Ovary (tissue), 9 donors: ENCODE data around the gene KMT2E. TPM values are rescaled to one million over a fixed set of nuclear protein-coding genes. Genes with fewer than 3 reads are reported as not detected.

Source experiments
- DNase-seq, 5 donors: peaks; one replicate each; pipeline ENCODE4 v3.0.0-alpha.2; 2019 to 2020
- H3K27ac ChIP-seq, 2 donors: fragments of 200-600 bp; one replicate each; pipeline versions ENCODE4 v1.5.1 to v1.8.0; 2019 to 2022
- H3K27me3 ChIP-seq: fragments of 200-600 bp; one replicate; pipeline ENCODE4 v1.8.0; 2022
- H3K36me3 ChIP-seq: fragments of 200-600 bp; sonication (generic); one replicate; pipeline ENCODE4 v1.5.1; 2019
- H3K4me1 ChIP-seq: one replicate; pipeline ENCODE4 v1.8.1; 2013; ENCODE audit warnings: mild to moderate bottlenecking, moderate library complexity; ENCODE audit not compliant: insufficient read depth
- H3K4me3 ChIP-seq: fragments of 200-600 bp; sonication (generic); one replicate; pipeline ENCODE4 v1.5.1; 2017
- H3K9me3 ChIP-seq, 2 donors: fragments of 200-600 bp in 1 of 2; sonication (generic) in 1 of 2; one replicate each; pipeline versions ENCODE4 v1.5.1 to v1.8.1; 2013 to 2019; ENCODE audit warnings: mild to moderate bottlenecking in 1 of 2, moderate library complexity in 1 of 2
- EP300 ChIP-seq: sonication (generic); formaldehyde crosslinking; IDR thresholded peaks from one replicate; pipeline ENCODE4 v1.6.1; 2017; ENCODE audit warnings: antibody characterized with exemption
- POLR2A ChIP-seq: fragments of 450-650 bp; IDR thresholded peaks from one replicate; pipeline ENCODE4 v1.6.1; 2017; ENCODE audit warnings: antibody characterized with exemption, mild to moderate bottlenecking, moderate library complexity
- WGBS, 3 donors: extraction: QIAGEN DNeasy Blood & Tissue Kit in 1 of 3; methylation state at CpG; one replicate each; pipeline versions ENCODE4 v1.1.5 to v1.1.7; 2013 to 2017; 5-methylcytosine and 5-hydroxymethylcytosine counted together
- intact Hi-C, 4 donors: fragments of 100-400 bp; cut with DNase I; formaldehyde crosslinking; loops; one replicate each; pipeline versions ENCODE4 v1.11.0 to v1.15.1; 2022 to 2023
- polyA plus RNA-seq, 2 donors: library from polyadenylated mRNA; stranded (reverse); fragments of 200-250 nt in 1 of 2; fragments of 350-450 nt in 1 of 2; fragmentation: Illumina TruSeq in 1 of 2; extraction: RNeasy Lipid Tissue Mini Kit (QIAGEN cat#74804) in 1 of 2; gene quantifications; one replicate each; pipeline ENCODE4 v1.2.3, GENCODE V29; 2013 to 2014
- total RNA-seq, 7 donors: library from RNA; depleted of rRNA in 2 of 7; stranded (reverse); fragments of >200 nt in 2 of 7; fragmentation: NEBNext Ultra II Directional in 3 of 7; extraction: Animal tissue kit (Norgen Biotek cat#: 25700) in 3 of 7; gene quantifications; one replicate each; pipeline versions ENCODE4 v1.1.0 to v1.2.4, GENCODE V29; 2016 to 2023
- TF ChIP-seq, protein P1 (sequence below), 3 donors: fragments of 450-650 bp in 2 of 3; fragments of 200-600 bp in 1 of 3; IDR thresholded peaks; one replicate each; pipeline versions ENCODE4 v1.5.1 to v1.8.0; 2016 to 2022; ENCODE audit warnings: antibody characterized with exemption in 3 of 3, mild to moderate bottlenecking in 1 of 3
- donor health status: DM: no; HTN: no; CAD: no; lungs with moderate emphysema.
- donor health status: DM: no; HTN: no; CAD: no.
- donor health status: Bipolar disorder and iron deficiency.
- donor health status: DM: yes; HTN: yes; CAD: no.
- donor health status: DM: no; HTN: no; CAD: no.
- donor health status: DM: yes; HTN: yes; CAD: no.

Gene KMT2E
- total and polyA plus RNA-seq, 9 donors, result 35.2 to 152 (median 113) TPM

DNA sequence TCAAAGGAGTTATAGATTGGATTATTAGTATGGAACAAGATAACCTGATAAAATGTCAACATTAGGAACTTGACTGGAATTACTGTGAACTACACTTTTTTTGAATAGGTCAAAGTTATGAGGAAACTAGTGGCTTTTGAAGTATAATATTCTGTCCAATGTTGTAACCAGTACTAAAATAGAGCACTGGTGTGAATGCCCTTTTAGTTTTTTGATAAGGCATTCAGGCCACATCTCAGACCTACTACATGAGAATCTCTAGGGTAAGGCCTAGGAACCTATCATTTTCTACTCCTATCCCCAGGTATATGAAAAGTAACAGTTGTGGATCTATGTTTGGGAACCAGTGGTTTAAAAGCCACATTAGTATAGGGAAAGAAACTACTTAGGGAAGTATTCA is 16.4 kb downstream of the KMT2E start:
- intact Hi-C loops, result no loop called here
- TF ChIP-seq, protein P1, sequence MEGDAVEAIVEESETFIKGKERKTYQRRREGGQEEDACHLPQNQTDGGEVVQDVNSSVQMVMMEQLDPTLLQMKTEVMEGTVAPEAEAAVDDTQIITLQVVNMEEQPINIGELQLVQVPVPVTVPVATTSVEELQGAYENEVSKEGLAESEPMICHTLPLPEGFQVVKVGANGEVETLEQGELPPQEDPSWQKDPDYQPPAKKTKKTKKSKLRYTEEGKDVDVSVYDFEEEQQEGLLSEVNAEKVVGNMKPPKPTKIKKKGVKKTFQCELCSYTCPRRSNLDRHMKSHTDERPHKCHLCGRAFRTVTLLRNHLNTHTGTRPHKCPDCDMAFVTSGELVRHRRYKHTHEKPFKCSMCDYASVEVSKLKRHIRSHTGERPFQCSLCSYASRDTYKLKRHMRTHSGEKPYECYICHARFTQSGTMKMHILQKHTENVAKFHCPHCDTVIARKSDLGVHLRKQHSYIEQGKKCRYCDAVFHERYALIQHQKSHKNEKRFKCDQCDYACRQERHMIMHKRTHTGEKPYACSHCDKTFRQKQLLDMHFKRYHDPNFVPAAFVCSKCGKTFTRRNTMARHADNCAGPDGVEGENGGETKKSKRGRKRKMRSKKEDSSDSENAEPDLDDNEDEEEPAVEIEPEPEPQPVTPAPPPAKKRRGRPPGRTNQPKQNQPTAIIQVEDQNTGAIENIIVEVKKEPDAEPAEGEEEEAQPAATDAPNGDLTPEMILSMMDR (IDR thresholded peaks at IDR 0.05), result no peak
- TF ChIP-seq POLR2A, result no peak
- no peak for TF ChIP-seq EP300
- no peak for DNase-seq
- Histone ChIP-seq H3K9me3 (no peaks in the 10 kb centered on the region), H3K27me3 (no peaks in the 10 kb centered on the region), H3K27ac (no peak overlapping the region), H3K4me1 (peaks cover 5% of the 10 kb centered on the region), H3K36me3 (no peaks in the 10 kb centered on the region), H3K4me3 (no peak overlapping the region)

DNA sequence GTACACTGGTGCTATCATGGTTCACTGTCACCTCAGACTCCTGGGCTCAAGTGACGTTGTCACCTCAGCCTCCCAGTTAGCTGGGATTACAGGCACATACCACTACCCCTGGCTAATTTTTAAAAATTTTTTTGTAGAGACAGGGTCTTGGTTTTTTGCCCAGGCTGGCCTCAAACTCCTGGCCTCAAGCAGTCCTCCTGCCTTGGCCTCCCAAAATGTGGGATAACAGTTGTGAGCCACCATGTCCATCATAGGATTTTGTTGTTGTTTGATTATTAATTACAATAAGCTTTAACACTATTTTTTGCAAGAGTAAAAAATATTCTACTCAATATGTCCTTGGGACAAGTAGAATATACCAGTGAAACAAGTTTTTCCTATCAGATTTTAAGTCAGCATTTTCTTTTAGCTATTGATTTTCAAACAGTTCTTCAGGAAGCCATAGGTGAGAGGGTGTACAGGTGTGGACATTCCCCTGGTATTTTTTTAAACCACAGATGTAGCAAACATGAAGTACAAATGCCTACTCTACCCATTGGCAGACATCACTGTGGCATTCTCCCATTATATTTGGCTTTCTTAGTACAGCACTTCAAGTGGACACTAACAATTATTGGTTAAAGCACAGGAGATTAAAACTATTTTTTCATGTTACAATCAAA is 18.7 kb downstream of the KMT2E start:
- 95 to 100% (median 96%) methylated on average over 1 of the region's 1 CpG for WGBS, 3 donors
- H3K27ac ChIP-seq, result no peak overlapping the region
- H3K36me3 ChIP-seq, result no peaks in the 10 kb centered on the region
- no peak overlapping the region for H3K4me3 ChIP-seq
- no peak for TF ChIP-seq EP300
- TF ChIP-seq POLR2A, result no peak
- TF ChIP-seq, protein P1 (IDR thresholded peaks at IDR 0.05), result no peak
- H3K4me1 ChIP-seq, result peaks cover 5% of the 10 kb centered on the region
- H3K9me3 ChIP-seq, result no peaks in the 10 kb centered on the region
- no peaks in the 10 kb centered on the region for H3K27me3 ChIP-seq
- no peak for DNase-seq
- intact Hi-C loops, result no loop called here

DNA sequence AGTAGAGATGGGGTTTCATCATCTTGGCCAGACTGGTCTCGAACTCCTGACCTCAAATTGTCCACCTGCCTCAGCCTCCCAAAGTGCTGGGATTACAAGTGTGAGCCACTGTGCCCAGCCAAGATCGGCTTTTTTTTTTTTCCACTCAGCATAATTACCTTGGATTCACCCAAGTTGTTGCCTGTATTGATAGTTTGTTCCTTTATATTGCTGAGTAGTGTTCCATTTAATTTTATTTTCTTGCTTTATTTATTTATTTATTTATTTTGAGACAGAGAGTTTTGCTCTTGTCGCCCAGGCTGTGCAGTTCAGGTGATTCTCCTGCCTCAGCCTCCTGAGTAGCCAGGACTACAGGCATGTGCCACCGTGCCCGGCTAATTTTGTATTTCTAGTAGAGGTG is 21.3 kb downstream of the KMT2E start:
- 94 to 96% (median 95%) methylated on average over 5 of the region's 5 CpGs for WGBS, 3 donors
- intact Hi-C loops, result no loop called here
- Histone ChIP-seq H3K27me3 (no peaks in the 10 kb centered on the region), H3K27ac (no peak overlapping the region), H3K9me3 (no peaks in the 10 kb centered on the region), H3K4me3 (no peak overlapping the region), H3K36me3 (no peaks in the 10 kb centered on the region), H3K4me1 (peaks cover 3% of the 10 kb centered on the region)
- TF ChIP-seq POLR2A (no peak), EP300 (no peak)
- TF ChIP-seq, protein P1 (IDR thresholded peaks at IDR 0.05), result no peak
- DNase-seq, result no peak

DNA sequence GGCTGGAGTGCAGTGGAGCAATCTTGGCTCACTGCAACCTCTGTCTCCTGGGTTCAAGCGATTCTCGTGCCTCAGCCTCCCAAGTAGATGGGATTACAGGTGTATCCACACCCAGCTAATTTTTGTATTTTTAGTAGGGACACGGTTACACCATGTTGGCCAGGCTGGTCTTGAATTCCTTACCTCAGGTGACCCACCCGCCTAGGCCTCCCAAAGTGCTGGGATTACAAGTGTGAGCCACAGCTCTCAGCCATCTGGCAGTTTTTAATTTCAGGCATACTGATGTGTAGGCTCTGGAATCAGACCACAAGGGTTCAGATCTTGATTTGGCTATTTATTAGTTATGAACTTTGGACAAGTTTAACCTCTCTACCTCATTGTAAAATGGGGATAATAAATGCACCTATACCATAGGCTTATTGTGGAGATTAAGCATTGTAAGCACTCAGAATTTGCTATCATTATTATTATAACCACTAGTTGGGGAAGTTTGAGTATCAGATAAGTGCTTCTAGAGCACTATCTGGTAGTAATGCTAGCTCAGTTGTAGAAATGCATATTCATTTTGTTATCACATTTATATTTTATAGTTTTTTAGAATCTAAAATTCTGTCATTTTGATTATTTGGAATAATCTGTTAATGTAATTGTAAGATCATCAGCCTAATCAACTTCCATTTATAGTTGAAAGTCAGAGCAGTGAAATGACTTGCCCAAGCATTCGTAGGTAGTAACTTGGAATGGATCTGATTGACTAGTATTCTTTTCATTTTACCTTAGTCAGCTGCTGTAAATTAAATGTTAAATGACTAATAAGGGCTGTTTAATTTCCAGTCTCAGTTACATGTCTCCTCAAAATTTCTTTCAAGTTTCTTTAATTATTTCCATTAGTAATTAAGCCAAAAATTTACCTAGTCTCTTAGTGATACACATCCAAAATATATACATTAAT is 22.5 kb downstream of the KMT2E start:
- no peaks in the 10 kb centered on the region for H3K9me3 ChIP-seq
- whole genome bisulfite sequencing, 3 donors, result 72 to 78% (median 76%) methylated on average over 5 of the region's 5 CpGs
- H3K27me3 ChIP-seq, result no peaks in the 10 kb centered on the region
- H3K27ac ChIP-seq, result no peak overlapping the region
- no peak for DNase-seq
- no peak overlapping the region for H3K4me3 ChIP-seq
- intact Hi-C loops, result no loop called here
- no peak for TF ChIP-seq POLR2A
- H3K4me1 ChIP-seq, result peaks cover 3% of the 10 kb centered on the region
- H3K36me3 ChIP-seq, result no peaks in the 10 kb centered on the region

DNA sequence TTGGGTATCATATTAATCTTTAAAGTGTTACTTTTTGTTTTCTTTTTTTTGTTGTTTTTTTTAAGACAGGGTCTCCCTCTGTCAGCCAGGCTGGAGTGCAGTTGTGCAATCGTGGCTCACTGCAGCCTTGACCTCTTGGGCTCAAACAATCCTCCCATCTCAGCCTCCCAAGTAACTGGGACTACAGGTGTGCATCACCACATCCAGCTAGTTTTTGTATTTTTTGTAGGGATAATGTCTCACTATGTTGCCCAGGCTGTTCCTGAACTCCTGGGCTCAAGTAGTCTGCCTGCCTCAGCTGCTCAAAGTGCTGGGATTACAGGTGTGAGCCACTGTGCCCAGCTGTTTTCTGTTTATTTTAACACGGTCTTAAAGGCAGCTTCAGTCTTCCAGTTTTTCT is 23.3 kb downstream of the KMT2E start:
- peaks cover 3% of the 10 kb centered on the region for H3K4me1 ChIP-seq

More for the DNA sequence above, 23.3 kb downstream of the KMT2E start:
- Histone ChIP-seq H3K36me3 (no peaks in the 10 kb centered on the region), H3K4me3 (no peak overlapping the region), H3K9me3 (no peaks in the 10 kb centered on the region), H3K27me3 (no peaks in the 10 kb centered on the region), H3K27ac (no peak overlapping the region)
- intact Hi-C loops, result no loop called here
- DNase-seq, result no peak
- TF ChIP-seq EP300 (no peak), POLR2A (no peak)
- TF ChIP-seq, protein P1 (IDR thresholded peaks at IDR 0.05), result no peak
- WGBS, 3 donors, result 19 to 54% (median 22%) methylated on average over 2 of the region's 2 CpGs
